GM23338 (cell line): ENCODE measurements around the gene S100A11. TPM values are rescaled to one million over a fixed set of nuclear protein-coding genes. Genes with fewer than 3 reads are reported as not detected.

ENCODE experiments used
- ATAC-seq: fragments of 200-7000 bp; cut with Tn5 transposase; 3 replicates; pipeline ENCODE4 v1.9.1; 2020
- DNase-seq: peaks from one replicate; pipeline ENCODE4 v3.0.0-alpha.2; 2015; ENCODE audit warnings: low spot score
- H2AFZ ChIP-seq: fragments of 200-600 bp; sonication (generic); 2 replicates; pipeline ENCODE4 v1.8.0; 2016; ENCODE audit warnings: antibody characterized with exemption, mild to moderate bottlenecking, moderate library complexity
- H3F3A ChIP-seq: fragments of 200-600 bp; sonication (generic); replicated peaks from 2 replicates; pipeline ENCODE4 v1.8.0; 2017; ENCODE audit warnings: antibody characterized with exemption, mixed run types, low read depth
- H3K27ac ChIP-seq: fragments of 200-600 bp; sonication (generic); 2 replicates; pipeline ENCODE4 v1.6.1; 2016; ENCODE audit warnings: low read depth
- H3K27me3 ChIP-seq: fragments of 200-600 bp; sonication (generic); 2 replicates; pipeline ENCODE4 v1.8.0; 2016; ENCODE audit warnings: mild to moderate bottlenecking, mixed run types, moderate library complexity; ENCODE audit not compliant: insufficient read depth
- H3K36me3 ChIP-seq: fragments of 200-600 bp; sonication (generic); 2 replicates; pipeline ENCODE4 v1.8.0; 2016; ENCODE audit warnings: mild to moderate bottlenecking; ENCODE audit not compliant: insufficient read depth
- H3K4me1 ChIP-seq: fragments of 200-600 bp; sonication (generic); 2 replicates; pipeline ENCODE4 v1.8.0; 2016; ENCODE audit warnings: mild to moderate bottlenecking, moderate library complexity; ENCODE audit not compliant: insufficient read depth
- H3K4me2 ChIP-seq: fragments of 200-600 bp; sonication (generic); 2 replicates; pipeline ENCODE4 v1.7.1; 2017; ENCODE audit warnings: mixed run types
- H3K4me3 ChIP-seq: fragments of 200-600 bp; sonication (generic); 2 replicates; pipeline ENCODE4 v1.6.1; 2016; ENCODE audit warnings: mixed run types
- H3K79me2 ChIP-seq: fragments of 200-600 bp; sonication (generic); replicated peaks from 2 replicates; pipeline ENCODE4 v1.8.0; 2017; ENCODE audit warnings: mild to moderate bottlenecking; ENCODE audit not compliant: insufficient read depth
- H3K9me2 ChIP-seq: fragments of 200-600 bp; sonication (generic); 2 replicates; pipeline ENCODE4 v1.8.0; 2017; ENCODE audit not compliant: insufficient read depth
- H4K20me1 ChIP-seq: fragments of 200-600 bp; sonication (generic); replicated peaks from 2 replicates; pipeline ENCODE4 v1.8.0; 2017; ENCODE audit warnings: mild to moderate bottlenecking; ENCODE audit not compliant: insufficient read depth
- H3K27ac Mint-ChIP-seq: 2 replicates; pipeline ENCODE4 v1.8.0; 2020; ENCODE audit warnings: inconsistent platforms, mild to moderate bottlenecking, moderate library complexity, mixed read lengths
- H3K27me3 Mint-ChIP-seq: 3 replicates; pipeline ENCODE4 v1.8.0; 2022; ENCODE audit warnings: low read depth, mild to moderate bottlenecking, moderate library complexity, mixed read lengths, inconsistent platforms; ENCODE audit not compliant: insufficient read depth, poor library complexity
- H3K36me3 Mint-ChIP-seq: 3 replicates; pipeline ENCODE4 v1.8.0; 2021; ENCODE audit warnings: low read depth, mild to moderate bottlenecking, inconsistent platforms, moderate library complexity, mixed read lengths
- H3K4me1 Mint-ChIP-seq: 3 replicates; pipeline ENCODE4 v1.8.0; 2020; ENCODE audit warnings: mild to moderate bottlenecking, inconsistent platforms, mixed read lengths
- H3K4me3 Mint-ChIP-seq: 3 replicates; pipeline ENCODE4 v1.8.0; 2021; ENCODE audit warnings: moderate library complexity, mild to moderate bottlenecking, inconsistent platforms, mixed read lengths
- H3K9me3 Mint-ChIP-seq: 3 replicates; pipeline ENCODE4 v1.8.0; 2020; ENCODE audit warnings: moderate library complexity, mild to moderate bottlenecking, inconsistent platforms, mixed read lengths
- CTCF ChIP-seq, 2 experiments: fragments of 200-600 bp in 1 of 2; sonication (generic) in 1 of 2; conservative IDR thresholded peaks; 2 replicates each; pipeline versions ENCODE4 v1.5.1 to v1.6.1; 2016 to 2017; ENCODE audit warnings: antibody characterized with exemption in 2 of 2, low read depth in 2 of 2, mild to moderate bottlenecking in 2 of 2, moderate library complexity in 1 of 2
- NANOG ChIP-seq: IDR thresholded peaks from 2 replicates; pipeline ENCODE4 v1.6.1; 2016; ENCODE audit warnings: antibody characterized with exemption, borderline replicate concordance
- POLR2AphosphoS5 ChIP-seq: IDR thresholded peaks from 2 replicates; pipeline ENCODE4 v1.6.1; 2016; ENCODE audit warnings: antibody characterized with exemption, low read depth
- ZNF114 ChIP-seq: fragments of 250-450 bp; sonication (Bioruptor Pico); IDR thresholded peaks from 2 replicates; pipeline ENCODE4 v1.5.0; 2020; ENCODE audit warnings: mild to moderate bottlenecking, moderate library complexity
- ZNF331 ChIP-seq: fragments of 250-450 bp; sonication (Bioruptor Pico); IDR thresholded peaks from 2 replicates; pipeline ENCODE4 v1.5.0; 2020; ENCODE audit warnings: low read depth, mild to moderate bottlenecking, moderate library complexity
- ZNF462 ChIP-seq: fragments of 250-450 bp; sonication (Bioruptor Pico); IDR thresholded peaks from 2 replicates; pipeline ENCODE4 v1.5.0; 2020; ENCODE audit warnings: mild to moderate bottlenecking, moderate library complexity
- polyA plus RNA-seq: library from polyadenylated mRNA; unstranded; fragments of >200 nt; fragmentation: Nextera tagmentation; extraction: Ambion mirVana; gene quantifications from 2 replicates; pipeline ENCODE4 v1.2.1, GENCODE V29; 2016
- total RNA-seq: library from RNA; depleted of rRNA; stranded (reverse); fragments of >200 nt; shearing (Covaris generic); gene quantifications from 2 replicates; pipeline ENCODE4 v1.2.3, GENCODE V29; 2014
- TF ChIP-seq, protein P1 (sequence below): IDR thresholded peaks from 2 replicates; pipeline ENCODE4 v1.6.1; 2016; ENCODE audit warnings: antibody characterized with exemption

The S100A11 gene
- total and polyA plus RNA-seq, 2 experiments from 2014 or later = 73.1 to 596 TPM

GRCh38 chr1:152043870-152044269 lies 7.1 kb upstream of the S100A11 start:
- ATAC-seq = peak; percentile 46
- H3K4me2 ChIP-seq = peak overlapping the region; percentile 55
- Mint-ChIP-seq H3K4me3 (peak overlapping the region; percentile 19; the same call in 2 of the 3 replicates), H3K4me1 (peaks cover 32% of the 10 kb centered on the region), H3K36me3 (no peaks in the 10 kb centered on the region), H3K27me3 (peaks cover 12% of the 10 kb centered on the region), H3K27ac (0 out of 2 replicates have a peak overlapping the region, but pooled peaks have one; percentile 6), H3K9me3 (no peaks in the 10 kb centered on the region)
- peaks cover 21% of the 10 kb centered on the region for H3K27me3 ChIP-seq
- peaks cover 9% of the 10 kb centered on the region for H3F3A ChIP-seq
- peaks cover 17% of the 10 kb centered on the region for H3K9me2 ChIP-seq
- H3K4me3 ChIP-seq = peak overlapping the region; percentile 18; the same call in 1 of the 2 replicates
- DNase-seq = peak; percentile 75
- peaks cover 39% of the 10 kb centered on the region for H3K4me1 ChIP-seq
- no peaks in the 10 kb centered on the region for H4K20me1 ChIP-seq
- H3K36me3 ChIP-seq = no peaks in the 10 kb centered on the region
- H3K79me2 ChIP-seq = no peaks in the 10 kb centered on the region
- H2AFZ ChIP-seq = no peak overlapping the region
- TF ChIP-seq POLR2AphosphoS5 (no peak), ZNF462 (CRISPR knock-in tag) (peak; percentile 54; the same call in 1 of the 2 replicates), NANOG (peak; percentile 66; the same call in 1 of the 2 replicates)
- TF ChIP-seq, protein P1, sequence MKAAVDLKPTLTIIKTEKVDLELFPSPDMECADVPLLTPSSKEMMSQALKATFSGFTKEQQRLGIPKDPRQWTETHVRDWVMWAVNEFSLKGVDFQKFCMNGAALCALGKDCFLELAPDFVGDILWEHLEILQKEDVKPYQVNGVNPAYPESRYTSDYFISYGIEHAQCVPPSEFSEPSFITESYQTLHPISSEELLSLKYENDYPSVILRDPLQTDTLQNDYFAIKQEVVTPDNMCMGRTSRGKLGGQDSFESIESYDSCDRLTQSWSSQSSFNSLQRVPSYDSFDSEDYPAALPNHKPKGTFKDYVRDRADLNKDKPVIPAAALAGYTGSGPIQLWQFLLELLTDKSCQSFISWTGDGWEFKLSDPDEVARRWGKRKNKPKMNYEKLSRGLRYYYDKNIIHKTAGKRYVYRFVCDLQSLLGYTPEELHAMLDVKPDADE = peak; percentile 53; the same call in 1 of the 2 replicates
- peak overlapping the region; percentile 16; the same call in 1 of the 2 replicates for H3K27ac ChIP-seq

- H3K27me3 Mint-ChIP-seq = peaks cover 19% of the 10 kb centered on the region
- Histone ChIP-seq H3K4me3 (no peak overlapping the region), H3K4me1 (peaks cover 35% of the 10 kb centered on the region), H3K9me2 (peaks cover 17% of the 10 kb centered on the region), H3K79me2 (no peaks in the 10 kb centered on the region), H3K27me3 (peaks cover 37% of the 10 kb centered on the region), H3K36me3 (no peaks in the 10 kb centered on the region), H3F3A (peaks cover 4% of the 10 kb centered on the region; the same call in 1 of the 2 replicates), H3K27ac (no peak overlapping the region), H4K20me1 (no peaks in the 10 kb centered on the region), H2AFZ (no peak overlapping the region), H3K4me2 (no peak overlapping the region)
- H3K9me3 Mint-ChIP-seq = no peaks in the 10 kb centered on the region
- H3K4me1 Mint-ChIP-seq = peaks cover 20% of the 10 kb centered on the region
- H3K27ac Mint-ChIP-seq = no peak overlapping the region
- no peaks in the 10 kb centered on the region for H3K36me3 Mint-ChIP-seq
- ATAC-seq (no peak), DNase-seq (no peak)
- H3K4me3 Mint-ChIP-seq = no peak overlapping the region
- TF ChIP-seq, protein P1 = no peak
- TF ChIP-seq POLR2AphosphoS5 (no peak), ZNF114 (CRISPR knock-in tag) (no peak), ZNF331 (no peak), CTCF (conservative IDR thresholded peaks at IDR 0.05; ENCODE audit: low read depth in 2 of 2) (no peak)
Measured at GRCh38 chr1:152042030-152042429, 5.2 kb upstream of the S100A11 start.
